Measurements from ENCODE around the gene TMEM101. TPM values are rescaled to one million over a fixed set of nuclear protein-coding genes. Genes with fewer than 3 reads are reported as not detected.

Gene TMEM101
- total RNA-seq, 1 experiment from 2014 or later, result 33.5 TPM

- Histone ChIP-seq H3K9me3 (ENCODE audit: insufficient read depth, low read depth) (no peaks in the 10 kb centered on the region), H3F3A (ENCODE audit: insufficient read depth, low read depth) (peaks cover 12% of the 10 kb centered on the region), H3K27me3 (ENCODE audit: insufficient read depth, low read depth) (no peaks in the 10 kb centered on the region), H3K36me3 (ENCODE audit: low read depth) (no peaks in the 10 kb centered on the region), H3K4me2 (no peak overlapping the region), H4K20me1 (ENCODE audit: insufficient read depth) (no peaks in the 10 kb centered on the region), H3K4me3 (no peak overlapping the region), H3K79me2 (ENCODE audit: low read depth) (no peaks in the 10 kb centered on the region), H3K4me1 (replicated peaks; ENCODE audit: insufficient read depth) (peaks cover 12% of the 10 kb centered on the region), H3K27ac (peak overlapping the region; percentile 3; the same call in 1 of the 2 replicates), H2AFZ (no peak overlapping the region), H3K9me2 (ENCODE audit: insufficient read depth) (no peaks in the 10 kb centered on the region)
- POLR2A ChIA-PET (ENCODE audit: unreplicated experiment), result no interaction called here
- CTCF ChIA-PET, result no interaction called here
- intact Hi-C loops (cut with micrococcal nuclease; ENCODE audit: unreplicated experiment), result no loop called here
- DNase-seq, result no peak
- TF ChIP-seq CTCF (conservative IDR thresholded peaks at IDR 0.05), result no peak
- TF ChIP-seq EZH2 (IDR thresholded peaks at IDR 0.05; ENCODE audit: low read depth), result no peak
- BruUV-seq (replicated peaks), result no TSS peak
Observed at GRCh38 chr17:44002141-44002848, 12.5 kb downstream of the TMEM101 start.

GRCh38 chr17:44001461-44001920 is 13.3 kb downstream of the TMEM101 start:
- Histone ChIP-seq H3K4me1 (replicated peaks; ENCODE audit: insufficient read depth) (peaks cover 9% of the 10 kb centered on the region), H3K79me2 (ENCODE audit: low read depth) (no peaks in the 10 kb centered on the region), H3K9me3 (ENCODE audit: insufficient read depth, low read depth) (no peaks in the 10 kb centered on the region), H3K4me2 (no peak overlapping the region), H3K27ac (no peak overlapping the region), H3K27me3 (ENCODE audit: insufficient read depth, low read depth) (0 out of 2 replicates have a peak, but pooled peaks cover under 1% of the 10 kb centered on the region), H2AFZ (no peak overlapping the region), H4K20me1 (ENCODE audit: insufficient read depth) (no peaks in the 10 kb centered on the region), H3K9me2 (ENCODE audit: insufficient read depth) (no peaks in the 10 kb centered on the region), H3K4me3 (no peak overlapping the region), H3F3A (ENCODE audit: insufficient read depth, low read depth) (peaks cover 12% of the 10 kb centered on the region), H3K36me3 (ENCODE audit: low read depth) (no peaks in the 10 kb centered on the region)
- intact Hi-C loops (cut with micrococcal nuclease; ENCODE audit: unreplicated experiment), result no loop called here
- BruUV-seq (replicated peaks), result no TSS peak
- no peak for DNase-seq
- ChIA-PET CTCF (no interaction called here), POLR2A (ENCODE audit: unreplicated experiment) (no interaction called here)
- no peak for TF ChIP-seq CTCF (conservative IDR thresholded peaks at IDR 0.05)

DNA sequence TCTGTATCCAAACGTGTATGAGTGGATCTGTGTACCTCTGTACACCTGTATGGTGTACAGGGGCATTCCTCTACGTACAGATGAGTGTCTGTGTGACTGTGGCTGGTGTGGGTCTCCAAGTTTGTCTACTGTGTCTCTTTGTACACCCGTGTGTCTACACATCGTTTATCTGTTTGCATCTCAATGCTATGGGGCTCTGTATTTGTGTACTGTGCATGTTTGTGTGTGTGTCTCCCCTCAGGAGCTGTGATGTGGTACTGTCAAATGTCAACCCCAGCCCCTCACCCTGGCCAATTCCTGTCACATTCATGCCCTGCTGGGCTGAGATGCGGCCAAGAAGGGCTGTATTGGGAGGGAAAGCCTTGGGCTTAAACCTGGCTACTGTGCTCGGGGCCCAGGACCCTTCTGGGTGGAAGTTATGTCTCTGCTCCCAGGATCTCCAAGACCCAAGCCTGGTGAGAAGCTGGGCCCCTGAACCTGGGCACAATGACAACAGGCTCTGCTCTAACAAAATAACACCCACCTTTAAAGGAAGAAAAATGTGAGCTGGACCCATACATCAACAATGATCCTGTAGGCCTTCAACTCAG is 13.8 kb downstream of the TMEM101 start:
- peaks cover 9% of the 10 kb centered on the region for H3K4me1 ChIP-seq (replicated peaks; ENCODE audit: insufficient read depth)
- no peaks in the 10 kb centered on the region for H3K79me2 ChIP-seq (ENCODE audit: low read depth)
- H4K20me1 ChIP-seq (ENCODE audit: insufficient read depth), result no peaks in the 10 kb centered on the region
- no peak overlapping the region for H3K4me3 ChIP-seq
- ChIA-PET CTCF (no interaction called here), POLR2A (ENCODE audit: unreplicated experiment) (no interaction called here)
- H3K9me2 ChIP-seq (ENCODE audit: insufficient read depth), result no peaks in the 10 kb centered on the region
- TF ChIP-seq CTCF (conservative IDR thresholded peaks at IDR 0.05) (no peak), EZH2 (IDR thresholded peaks at IDR 0.05; ENCODE audit: low read depth) (no peak)
- no TSS peak for BruUV-seq (replicated peaks)
- DNase-seq, result no peak
- no peak overlapping the region for H3K4me2 ChIP-seq
- H3F3A ChIP-seq (ENCODE audit: insufficient read depth, low read depth), result peaks cover 12% of the 10 kb centered on the region
- no peak overlapping the region for H3K27ac ChIP-seq
- no peak overlapping the region for H2AFZ ChIP-seq
- intact Hi-C loops (cut with micrococcal nuclease; ENCODE audit: unreplicated experiment), result no loop called here
- no peaks in the 10 kb centered on the region for H3K9me3 ChIP-seq (ENCODE audit: insufficient read depth, low read depth)
- H3K36me3 ChIP-seq (ENCODE audit: low read depth), result no peaks in the 10 kb centered on the region
- 0 out of 2 replicates have a peak, but pooled peaks cover 4% of the 10 kb centered on the region for H3K27me3 ChIP-seq (ENCODE audit: insufficient read depth, low read depth)

All from PC-9 (cell line).